A549 (cell line): ENCODE measurements around the gene UBE2S. TPM values are rescaled to one million over a fixed set of nuclear protein-coding genes. Genes with fewer than 3 reads are reported as not detected.

Experiments used
- ATAC-seq, 2 experiments: fragments of 200-7000 bp in 1 of 2; fragments of >200 bp in 1 of 2; cut with Nextera tagmentation in 1 of 2; cut with Tn5 transposase in 1 of 2; 3 replicates each; pipeline versions ENCODE4 v1.8.0 to v1.9.1; 2018 to 2020; ENCODE audit warnings: mild to moderate bottlenecking in 1 of 2, moderate library complexity in 1 of 2
- CTCF ChIA-PET: fragments of 300-600 bp; sonication (Branson Sonifier 250); formaldehyde crosslinking; extraction: SDS; loops from one replicate; lab custom pipeline; 2021; ENCODE audit warnings: antibody characterized with exemption, inconsistent platforms; lab: Yijun Ruan, JAX
- POLR2A ChIA-PET: fragments of 350-600 bp; formaldehyde crosslinking; extraction: SDS; loops from one replicate; lab custom pipeline; 2021; ENCODE audit warnings: antibody characterized with exemption, inconsistent platforms; lab: Yijun Ruan, JAX
- DNase-seq, 2 experiments: peaks; one replicate each; pipeline versions ENCODE4 v3.0.0 to v3.0.0-alpha.2; 2011 to 2016; ENCODE audit warnings: low read depth in 1 of 2, low spot score in 1 of 2
- FAIRE-seq: peaks from 2 replicates; lab custom pipeline; 2011; peaks lifted over from hg19 to GRCh38; lab: Jason Lieb, UNC
- H3K27ac ChIP-seq, 2 experiments: fragments of >200 bp; sonication (Bioruptor Twin); formaldehyde crosslinking; 3 replicates each; pipeline ENCODE4 v1.5.1; 2016 to 2017
- H3K4me1 ChIP-seq: fragments of >200 bp; sonication (Bioruptor Twin); formaldehyde crosslinking; 3 replicates; pipeline ENCODE4 v1.6.1; 2016
- H3K4me2 ChIP-seq: fragments of >200 bp; sonication (Bioruptor Twin); formaldehyde crosslinking; 3 replicates; pipeline ENCODE4 v1.6.1; 2016
- H3K4me3 ChIP-seq: fragments of >200 bp; sonication (Bioruptor Twin); formaldehyde crosslinking; 3 replicates; pipeline ENCODE4 v1.5.1; 2016
- H3K9me3 ChIP-seq: fragments of >200 bp; sonication (Bioruptor Twin); formaldehyde crosslinking; 3 replicates; pipeline ENCODE4 v1.6.1; 2016
- CBX2 ChIP-seq: fragments of 200-600 bp; sonication (generic); IDR thresholded peaks from 2 replicates; pipeline ENCODE4 v1.6.1; 2016; ENCODE audit warnings: low read depth, mild to moderate bottlenecking, borderline replicate concordance
- CHD4 ChIP-seq: fragments of 200-600 bp; sonication (generic); IDR thresholded peaks from 2 replicates; pipeline ENCODE4 v1.6.1; 2016; ENCODE audit warnings: antibody characterized with exemption, mild to moderate bottlenecking, borderline replicate concordance
- EP300 ChIP-seq, 2 experiments: fragments of >200 bp; sonication (Bioruptor Twin); formaldehyde crosslinking; IDR thresholded peaks; 2 replicates in 1 of 2; 3 replicates in 1 of 2; pipeline ENCODE4 v1.6.1; 2016 to 2017
- FOSL2 ChIP-seq, 2 experiments: fragments of 450-650 bp in 1 of 2; fragments of >200 bp in 1 of 2; sonication (Bioruptor Twin) in 1 of 2; formaldehyde crosslinking; IDR thresholded peaks; 2 replicates each; pipeline versions ENCODE4 v1.5.0 to v1.6.1; 2016 to 2020; ENCODE audit warnings: mild to moderate bottlenecking in 1 of 2, moderate library complexity in 1 of 2
- HEYL ChIP-seq: fragments of 250-450 bp; sonication (Bioruptor Pico); IDR thresholded peaks from 2 replicates; pipeline ENCODE4 v1.8.0; 2021; ENCODE audit warnings: mild to moderate bottlenecking, moderate library complexity
- HOXA7 ChIP-seq: fragments of 250-450 bp; sonication (Bioruptor Pico); IDR thresholded peaks from 2 replicates; pipeline ENCODE4 v1.5.0; 2020; ENCODE audit warnings: mild to moderate bottlenecking, moderate library complexity
- HOXB13 ChIP-seq: fragments of 250-450 bp; sonication (Bioruptor Pico); IDR thresholded peaks from 2 replicates; pipeline ENCODE4 v1.5.0; 2020; ENCODE audit warnings: low read depth, mild to moderate bottlenecking, moderate library complexity
- KDM1A ChIP-seq: fragments of 200-600 bp; sonication (generic); IDR thresholded peaks from 2 replicates; pipeline ENCODE4 v1.6.1; 2016; ENCODE audit warnings: low read depth, mild to moderate bottlenecking
- MAZ ChIP-seq: fragments of 150-350 bp; IDR thresholded peaks from 2 replicates; pipeline ENCODE4 v1.6.1; 2014; ENCODE audit warnings: antibody characterized with exemption, low read depth, low read length, borderline replicate concordance
- MYC ChIP-seq: IDR thresholded peaks from 2 replicates; pipeline ENCODE4 v1.6.1; 2012; ENCODE audit warnings: mild to moderate bottlenecking, inconsistent platforms, low read length, improper control_type of control experiment, borderline replicate concordance
- RARB ChIP-seq: fragments of 250-450 bp; sonication (Bioruptor Pico); IDR thresholded peaks from 2 replicates; pipeline ENCODE4 v1.8.0; 2021; ENCODE audit warnings: mild to moderate bottlenecking, moderate library complexity
- SREBF2 ChIP-seq: fragments of 450-650 bp; IDR thresholded peaks from 2 replicates; pipeline ENCODE4 v1.6.1; 2014; ENCODE audit warnings: mild to moderate bottlenecking, moderate library complexity
- TFCP2L1 ChIP-seq: fragments of 250-450 bp; sonication (Bioruptor Pico); IDR thresholded peaks from 2 replicates; pipeline ENCODE4 v1.5.0; 2021; ENCODE audit warnings: mild to moderate bottlenecking
- ZFP36 ChIP-seq: fragments of 450-650 bp; IDR thresholded peaks from 2 replicates; pipeline ENCODE4 v1.6.1; 2014; ENCODE audit warnings: borderline replicate concordance; ENCODE audit not compliant: partially characterized antibody
- ZNF302 ChIP-seq: fragments of 250-450 bp; sonication (Bioruptor Pico); IDR thresholded peaks from 2 replicates; pipeline ENCODE4 v1.9.0; 2021; ENCODE audit warnings: inconsistent platforms, mild to moderate bottlenecking, moderate library complexity
- WGBS: methylation state at CpG from one replicate; pipeline ENCODE4 v1.1.6; 2017; ENCODE audit errors: missing lambda C conversion rate; 5-methylcytosine and 5-hydroxymethylcytosine counted together
- polyA plus RNA-seq, 4 experiments: library from polyadenylated mRNA; depleted of rRNA in 3 of 4; stranded (reverse); fragments of >200 nt; fragmentation: RNase III in 1 of 4; extraction: RNeasy Plus Mini Kit Qiagen cat#74134 plus additional on column Dnase treatment in 1 of 4; gene quantifications; 2 replicates in 3 of 4; 3 replicates in 1 of 4; pipeline ENCODE4 v1.2.3, GENCODE V29; 2011 to 2017
- TF ChIP-seq, protein P1 (sequence below): fragments of 250-450 bp; sonication (Bioruptor Pico); IDR thresholded peaks from 2 replicates; pipeline ENCODE4 v1.5.0; 2020; ENCODE audit warnings: low read depth, mild to moderate bottlenecking, moderate library complexity
- TF ChIP-seq, protein P2 (sequence below): fragments of >200 bp; sonication (Bioruptor Twin); formaldehyde crosslinking; IDR thresholded peaks from 2 replicates; pipeline ENCODE4 v1.6.1; 2016
- TF ChIP-seq, protein P3 (sequence below): IDR thresholded peaks from 2 replicates; pipeline ENCODE4 v1.6.1; 2012

UBE2S gene
- polyA plus RNA-seq, 2 of the 4 experiments (the other 2 are of a cell fraction) = 139 to 295 TPM

DNA sequence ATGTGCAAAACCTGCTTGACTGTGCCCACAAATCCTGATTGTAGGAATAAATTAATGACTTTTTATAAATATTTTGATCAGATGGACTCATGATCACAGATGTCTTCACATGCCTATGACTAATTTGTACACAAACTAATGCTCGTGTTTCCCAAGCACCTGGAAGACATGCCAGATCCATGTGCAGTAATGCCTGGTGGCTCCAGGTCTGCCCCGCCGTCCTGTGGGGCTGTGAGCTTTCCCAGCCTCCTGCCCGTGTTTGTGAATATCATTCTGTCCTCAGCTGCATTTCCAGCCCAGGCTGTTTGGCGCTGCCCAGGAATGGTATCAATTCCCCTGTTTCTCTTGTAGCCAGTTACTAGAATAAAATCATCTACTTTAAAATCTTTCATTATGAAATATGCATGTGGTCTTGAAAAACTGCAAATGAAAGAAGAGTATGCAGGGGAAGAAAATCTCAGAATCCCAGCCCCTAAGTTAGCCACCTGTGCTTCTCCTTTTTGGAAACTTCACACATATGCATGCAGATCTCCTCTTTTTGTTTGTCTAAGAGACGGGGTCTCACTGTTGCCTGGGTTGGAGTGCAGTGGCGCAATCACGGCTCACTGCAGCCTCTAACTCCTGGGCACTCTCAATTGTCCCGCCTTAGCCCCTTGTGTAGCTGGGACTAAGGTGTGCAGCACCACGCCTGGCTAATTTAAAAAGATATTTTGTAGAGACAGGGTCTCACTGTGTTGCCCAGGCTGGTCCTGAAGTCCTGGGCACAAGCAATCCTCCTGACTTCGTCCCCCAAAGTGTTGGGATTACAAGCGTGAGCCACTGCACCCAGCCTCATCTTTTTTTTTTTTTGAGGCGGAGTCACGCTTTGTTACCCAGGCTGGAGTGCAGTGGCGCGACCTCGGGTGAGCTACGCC is 15.6 kb downstream of the UBE2S start (continued):
- TF ChIP-seq, protein P1, sequence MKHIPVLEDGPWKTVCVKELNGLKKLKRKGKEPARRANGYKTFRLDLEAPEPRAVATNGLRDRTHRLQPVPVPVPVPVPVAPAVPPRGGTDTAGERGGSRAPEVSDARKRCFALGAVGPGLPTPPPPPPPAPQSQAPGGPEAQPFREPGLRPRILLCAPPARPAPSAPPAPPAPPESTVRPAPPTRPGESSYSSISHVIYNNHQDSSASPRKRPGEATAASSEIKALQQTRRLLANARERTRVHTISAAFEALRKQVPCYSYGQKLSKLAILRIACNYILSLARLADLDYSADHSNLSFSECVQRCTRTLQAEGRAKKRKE (CRISPR knock-in tag) = no peak
- TF ChIP-seq MAZ (no peak), RARB (CRISPR knock-in tag) (no peak), SREBF2 (no peak), HEYL (CRISPR knock-in tag) (no peak), KDM1A (no peak), MYC (no peak), EP300 (IDR thresholded peaks at IDR 0.05) (no peak), FOSL2 (IDR thresholded peaks at IDR 0.05) (no peak), FOSL2 (CRISPR knock-in tag; IDR thresholded peaks at IDR 0.05) (peak; percentile 28)
- TF ChIP-seq, protein P2, sequence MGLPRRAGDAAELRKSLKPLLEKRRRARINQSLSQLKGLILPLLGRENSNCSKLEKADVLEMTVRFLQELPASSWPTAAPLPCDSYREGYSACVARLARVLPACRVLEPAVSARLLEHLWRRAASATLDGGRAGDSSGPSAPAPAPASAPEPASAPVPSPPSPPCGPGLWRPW = no peak
- TF ChIP-seq, protein P3, sequence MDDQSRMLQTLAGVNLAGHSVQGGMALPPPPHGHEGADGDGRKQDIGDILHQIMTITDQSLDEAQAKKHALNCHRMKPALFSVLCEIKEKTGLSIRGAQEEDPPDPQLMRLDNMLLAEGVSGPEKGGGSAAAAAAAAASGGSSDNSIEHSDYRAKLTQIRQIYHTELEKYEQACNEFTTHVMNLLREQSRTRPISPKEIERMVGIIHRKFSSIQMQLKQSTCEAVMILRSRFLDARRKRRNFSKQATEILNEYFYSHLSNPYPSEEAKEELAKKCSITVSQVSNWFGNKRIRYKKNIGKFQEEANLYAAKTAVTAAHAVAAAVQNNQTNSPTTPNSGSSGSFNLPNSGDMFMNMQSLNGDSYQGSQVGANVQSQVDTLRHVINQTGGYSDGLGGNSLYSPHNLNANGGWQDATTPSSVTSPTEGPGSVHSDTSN = 0 out of 2 replicates have a peak, but pooled peaks have one; percentile 55

DNA sequence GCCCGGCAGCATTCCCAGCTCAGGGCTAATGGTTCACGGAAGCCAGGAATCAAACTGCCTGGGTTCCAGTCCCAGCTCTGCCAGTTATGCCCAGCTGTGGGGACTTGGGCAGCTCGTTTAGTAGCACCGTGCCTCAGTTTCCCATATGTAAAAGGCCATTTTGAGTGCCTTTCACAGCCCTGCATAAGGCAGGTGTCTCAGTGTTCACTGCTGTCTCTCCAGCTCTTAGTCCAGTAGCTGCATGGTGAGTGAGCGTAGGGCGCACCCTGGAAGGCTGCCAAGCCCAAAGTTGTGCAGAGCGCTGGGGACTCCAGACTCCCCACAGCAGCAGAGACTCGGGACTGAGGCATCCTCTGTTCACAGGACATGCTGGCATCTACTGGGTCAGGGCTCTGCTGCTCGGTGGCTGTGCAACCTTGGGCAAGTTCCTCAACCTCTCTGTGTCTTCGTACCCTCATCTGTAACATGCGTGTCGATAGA is 16.4 kb downstream of the UBE2S start:
- 85% methylated on average over 12 of the region's 12 CpGs for WGBS
- peak overlapping the region; percentile 90; the same call in 2 of the 3 replicates for H3K4me2 ChIP-seq
- ATAC-seq = peak; percentile 4 to 6; a peak in 4 of 6 replicates
- TF ChIP-seq HOXB13 (CRISPR knock-in tag) (peak; percentile 49; the same call in 1 of the 2 replicates), RARB (CRISPR knock-in tag) (peak; percentile 52; the same call in 1 of the 2 replicates), CHD4 (0 out of 2 replicates have a peak, but pooled peaks have one; percentile 52), CBX2 (no peak), ZFP36 (peak; percentile 88), ZNF302 (CRISPR knock-in tag) (no peak), TFCP2L1 (CRISPR knock-in tag) (peak; percentile 58; the same call in 1 of the 2 replicates), KDM1A (peak; percentile 91), FOSL2 (IDR thresholded peaks at IDR 0.05) (no peak), FOSL2 (CRISPR knock-in tag; IDR thresholded peaks at IDR 0.05) (no peak), HOXA7 (CRISPR knock-in tag) (0 out of 2 replicates have a peak, but pooled peaks have one; percentile 34), EP300 (IDR thresholded peaks at IDR 0.05) (no peak)
- TF ChIP-seq, protein P3 = peak; percentile 72; the same call in 1 of the 2 replicates
- ChIA-PET CTCF (interaction anchor here (0.8 to 7.0 kb wide), 10 partner anchors 8 to 257 kb away, joined by 3 to 38 read pairs (median 6); partner anchors contain the start of gene CCDC106), POLR2A (interaction anchor here (1.2 to 6.5 kb wide), 2 partner anchors 16 to 274 kb away, joined by 4 to 55 read pairs; partner anchors contain the start of genes PPP1R12C and UBE2S)
- H3K27ac ChIP-seq = peak overlapping the region in 1 of 2 experiments; percentile 99; a peak in 2 of 6 replicates
- no peak for FAIRE-seq
- H3K4me3 ChIP-seq = no peak overlapping the region
- DNase-seq = no peak
- peaks cover 61% of the 10 kb centered on the region for H3K4me1 ChIP-seq
- H3K9me3 ChIP-seq = no peaks in the 10 kb centered on the region
